ENCODE data around the gene ATP5MC3. TPM values are rescaled to one million over a fixed set of nuclear protein-coding genes. Genes with fewer than 3 reads are reported as not detected.
A peak's percentile ranks its signal among the peaks of the same experiment; 100 is the strongest.

Gene ATP5MC3
- total and polyA plus RNA-seq, 2 of the 13 experiments (the other 11 are each of a cell fraction or from before 2014, with no cell fraction given), result 676 to 1,007 TPM

GRCh38 chr2:175181104-175181876 is at the start of gene ATP5MC3 (continued):
- TF ChIP-seq RNF219 (CRISPR knock-in tag; IDR thresholded peaks at IDR 0.05) (peak; percentile 51; the same call in 1 of the 2 replicates), HDAC6 (IDR thresholded peaks at IDR 0.05; ENCODE audit: low read depth, low read length) (no peak), PCBP2 (optimal IDR thresholded peaks at IDR 0.05; ENCODE audit: low read depth, low read length, poor library complexity, severe bottlenecking) (no peak), KLF13 (CRISPR knock-in tag; IDR thresholded peaks at IDR 0.05) (no peak), ZNF17 (CRISPR knock-in tag; IDR thresholded peaks at IDR 0.05) (no peak), BCL3 (CRISPR knock-in tag; IDR thresholded peaks at IDR 0.05) (peak; percentile 90), TCF7 (IDR thresholded peaks at IDR 0.05; ENCODE audit: low read depth) (no peak), CHD2 (IDR thresholded peaks at IDR 0.05; ENCODE audit: low read depth, low read length) (0 out of 2 replicates have a peak, but pooled peaks have one; percentile 43), ZFP90 (CRISPR knock-in tag; IDR thresholded peaks at IDR 0.05; ENCODE audit: borderline replicate concordance) (peak; percentile 4; the same call in 1 of the 2 replicates), NFE2 (CRISPR knock-in tag; IDR thresholded peaks at IDR 0.05) (no peak), CAMTA2 (CRISPR knock-in tag; IDR thresholded peaks at IDR 0.05; ENCODE audit: borderline replicate concordance) (peak; percentile 92), NFYB (CRISPR knock-in tag; IDR thresholded peaks at IDR 0.05) (no peak), ZNF788 (CRISPR knock-in tag; IDR thresholded peaks at IDR 0.05; ENCODE audit: borderline replicate concordance) (peak; percentile 76), NR0B2 (CRISPR knock-in tag; IDR thresholded peaks at IDR 0.05) (peak; percentile 80), GTF3A (CRISPR knock-in tag; conservative IDR thresholded peaks at IDR 0.05) (no peak), TRIM24 (CRISPR knock-in tag; IDR thresholded peaks at IDR 0.05) (no peak), MEF2D (CRISPR knock-in tag; IDR thresholded peaks at IDR 0.05) (peak; percentile 51; the same call in 1 of the 2 replicates), ZNF740 (CRISPR knock-in tag; IDR thresholded peaks at IDR 0.05) (peak; percentile 68; the same call in 1 of the 2 replicates), SYNCRIP (IDR thresholded peaks at IDR 0.05; ENCODE audit: insufficient read depth, low read depth, low read length) (no peak), MXI1 (IDR thresholded peaks at IDR 0.05; ENCODE audit: borderline replicate concordance, low read depth, low read length) (peak; percentile 58; the same call in 2 of the 3 replicates), SNAI1 (CRISPR knock-in tag; IDR thresholded peaks at IDR 0.05; ENCODE audit: borderline replicate concordance) (peak; percentile 99)
- TF ChIP-seq, protein P1, sequence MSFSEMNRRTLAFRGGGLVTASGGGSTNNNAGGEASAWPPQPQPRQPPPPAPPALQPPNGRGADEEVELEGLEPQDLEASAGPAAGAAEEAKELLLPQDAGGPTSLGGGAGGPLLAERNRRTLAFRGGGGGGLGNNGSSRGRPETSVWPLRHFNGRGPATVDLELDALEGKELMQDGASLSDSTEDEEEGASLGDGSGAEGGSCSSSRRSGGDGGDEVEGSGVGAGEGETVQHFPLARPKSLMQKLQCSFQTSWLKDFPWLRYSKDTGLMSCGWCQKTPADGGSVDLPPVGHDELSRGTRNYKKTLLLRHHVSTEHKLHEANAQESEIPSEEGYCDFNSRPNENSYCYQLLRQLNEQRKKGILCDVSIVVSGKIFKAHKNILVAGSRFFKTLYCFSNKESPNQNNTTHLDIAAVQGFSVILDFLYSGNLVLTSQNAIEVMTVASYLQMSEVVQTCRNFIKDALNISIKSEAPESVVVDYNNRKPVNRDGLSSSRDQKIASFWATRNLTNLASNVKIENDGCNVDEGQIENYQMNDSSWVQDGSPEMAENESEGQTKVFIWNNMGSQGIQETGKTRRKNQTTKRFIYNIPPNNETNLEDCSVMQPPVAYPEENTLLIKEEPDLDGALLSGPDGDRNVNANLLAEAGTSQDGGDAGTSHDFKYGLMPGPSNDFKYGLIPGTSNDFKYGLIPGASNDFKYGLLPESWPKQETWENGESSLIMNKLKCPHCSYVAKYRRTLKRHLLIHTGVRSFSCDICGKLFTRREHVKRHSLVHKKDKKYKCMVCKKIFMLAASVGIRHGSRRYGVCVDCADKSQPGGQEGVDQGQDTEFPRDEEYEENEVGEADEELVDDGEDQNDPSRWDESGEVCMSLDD (CRISPR knock-in tag; IDR thresholded peaks at IDR 0.05; ENCODE audit: borderline replicate concordance), result peak; percentile 26
